Adrenal gland (tissue), 5 donors: Measurements from ENCODE around the gene TEX2.

ENCODE experiments used
- POLR2A ChIP-seq, 2 donors: fragments of 450-650 bp; IDR thresholded peaks; one replicate each; pipeline ENCODE4 v1.6.1; 2017; ENCODE audit warnings: antibody characterized with exemption in 2 of 2, mild to moderate bottlenecking in 2 of 2, moderate library complexity in 1 of 2
- TF ChIP-seq, protein P1 (sequence below), 6 experiments: fragments of 450-650 bp in 4 of 6; fragments of 200-600 bp in 2 of 6; sonication (generic) in 1 of 6; IDR thresholded peaks; 1 replicate in 5 of 6; 2 replicates in 1 of 6; pipeline versions ENCODE4 v1.5.1 to v1.8.0; 2016 to 2021; ENCODE audit warnings: antibody characterized with exemption in 6 of 6, mild to moderate bottlenecking in 2 of 6, moderate library complexity in 1 of 6
- donor health status: DM: no; HTN: no; CAD: no.

DNA sequence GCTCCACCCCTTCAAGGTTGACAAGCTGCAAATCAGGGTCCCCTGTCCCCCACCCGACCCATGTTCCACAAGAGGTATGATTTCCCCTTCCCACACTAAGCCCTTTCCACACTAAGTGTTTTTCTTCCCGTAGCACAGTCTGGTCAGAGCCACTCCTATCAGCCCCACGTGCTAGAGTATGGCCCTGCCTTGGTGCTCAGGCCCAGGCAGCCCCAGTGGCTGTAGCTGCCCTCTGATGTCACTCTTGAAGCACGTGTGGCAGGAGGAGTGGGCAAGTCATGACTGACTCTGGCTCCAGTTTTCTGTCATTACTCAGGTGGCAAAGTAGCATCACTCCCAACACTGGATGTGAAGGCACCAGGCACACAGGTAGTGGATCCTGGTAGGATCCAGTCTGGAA lies 97.7 kb downstream of the TEX2 start:
- TF ChIP-seq, protein P1, sequence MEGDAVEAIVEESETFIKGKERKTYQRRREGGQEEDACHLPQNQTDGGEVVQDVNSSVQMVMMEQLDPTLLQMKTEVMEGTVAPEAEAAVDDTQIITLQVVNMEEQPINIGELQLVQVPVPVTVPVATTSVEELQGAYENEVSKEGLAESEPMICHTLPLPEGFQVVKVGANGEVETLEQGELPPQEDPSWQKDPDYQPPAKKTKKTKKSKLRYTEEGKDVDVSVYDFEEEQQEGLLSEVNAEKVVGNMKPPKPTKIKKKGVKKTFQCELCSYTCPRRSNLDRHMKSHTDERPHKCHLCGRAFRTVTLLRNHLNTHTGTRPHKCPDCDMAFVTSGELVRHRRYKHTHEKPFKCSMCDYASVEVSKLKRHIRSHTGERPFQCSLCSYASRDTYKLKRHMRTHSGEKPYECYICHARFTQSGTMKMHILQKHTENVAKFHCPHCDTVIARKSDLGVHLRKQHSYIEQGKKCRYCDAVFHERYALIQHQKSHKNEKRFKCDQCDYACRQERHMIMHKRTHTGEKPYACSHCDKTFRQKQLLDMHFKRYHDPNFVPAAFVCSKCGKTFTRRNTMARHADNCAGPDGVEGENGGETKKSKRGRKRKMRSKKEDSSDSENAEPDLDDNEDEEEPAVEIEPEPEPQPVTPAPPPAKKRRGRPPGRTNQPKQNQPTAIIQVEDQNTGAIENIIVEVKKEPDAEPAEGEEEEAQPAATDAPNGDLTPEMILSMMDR (IDR thresholded peaks at IDR 0.05), result no peak
- TF ChIP-seq POLR2A (IDR thresholded peaks at IDR 0.05), result no peak
